ENCODE results near the gene MRGPRF.

Gene MRGPRF

DNA sequence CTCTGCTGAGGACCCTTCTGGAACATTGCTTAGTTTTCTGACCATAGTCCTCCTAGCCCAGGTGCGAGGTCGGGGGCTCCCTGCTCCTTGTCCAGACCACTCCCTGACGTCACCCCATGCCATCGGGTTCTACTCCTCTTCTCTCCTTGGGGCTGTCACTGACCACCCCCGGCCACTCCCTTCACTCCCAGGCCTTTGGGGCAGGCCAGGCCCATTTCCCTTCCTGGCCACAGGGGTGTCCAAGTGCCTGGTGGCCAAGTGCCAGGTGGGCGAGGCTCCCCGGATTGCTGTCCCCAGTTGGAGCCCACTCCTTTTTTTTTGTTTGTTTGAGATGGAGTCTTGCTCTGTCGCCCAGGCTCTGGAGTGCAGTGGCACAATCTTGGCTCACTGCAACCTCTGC is 51.8 kb downstream of the MRGPRF start:
- DNase-seq, result no peak

- DNase-seq, result no peak
These were observed 52.6 kb downstream of the MRGPRF start for GRCh38 chr11:68960294-68961071.

GRCh38 chr11:68959465-68960293 is 53.4 kb downstream of the MRGPRF start:
- no peak for DNase-seq

GRCh38 chr11:68958211-68958610 is 54.8 kb downstream of the MRGPRF start:
- no peak for DNase-seq

- DNase-seq, result no peak
These were observed 56.3 kb downstream of the MRGPRF start for GRCh38 chr11:68956547-68957254.

DNA sequence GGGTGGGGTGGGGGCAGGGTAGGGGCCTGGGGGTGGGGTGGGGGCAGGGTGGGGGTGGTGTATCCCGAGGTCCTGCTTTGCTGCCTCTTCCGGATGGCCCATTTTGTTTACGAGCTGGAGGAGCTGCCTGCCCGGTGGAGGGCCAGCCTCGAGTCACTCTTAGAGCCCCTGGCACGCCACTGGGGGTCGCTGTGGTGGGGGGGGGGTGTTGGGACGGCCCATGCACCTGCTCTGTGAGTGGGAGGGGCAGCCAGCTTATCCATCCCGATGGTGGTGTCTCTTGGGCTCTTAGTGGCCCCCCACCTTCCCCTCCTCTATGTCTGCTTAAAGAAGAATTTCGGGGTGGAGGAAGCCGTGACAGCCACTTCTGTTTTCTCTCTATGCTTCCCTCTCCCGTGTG is 56.9 kb downstream of the MRGPRF start:
- no peak for DNase-seq

GRCh38 chr11:68955607-68955958 is 57.5 kb downstream of the MRGPRF start:
- no peak for DNase-seq

DNA sequence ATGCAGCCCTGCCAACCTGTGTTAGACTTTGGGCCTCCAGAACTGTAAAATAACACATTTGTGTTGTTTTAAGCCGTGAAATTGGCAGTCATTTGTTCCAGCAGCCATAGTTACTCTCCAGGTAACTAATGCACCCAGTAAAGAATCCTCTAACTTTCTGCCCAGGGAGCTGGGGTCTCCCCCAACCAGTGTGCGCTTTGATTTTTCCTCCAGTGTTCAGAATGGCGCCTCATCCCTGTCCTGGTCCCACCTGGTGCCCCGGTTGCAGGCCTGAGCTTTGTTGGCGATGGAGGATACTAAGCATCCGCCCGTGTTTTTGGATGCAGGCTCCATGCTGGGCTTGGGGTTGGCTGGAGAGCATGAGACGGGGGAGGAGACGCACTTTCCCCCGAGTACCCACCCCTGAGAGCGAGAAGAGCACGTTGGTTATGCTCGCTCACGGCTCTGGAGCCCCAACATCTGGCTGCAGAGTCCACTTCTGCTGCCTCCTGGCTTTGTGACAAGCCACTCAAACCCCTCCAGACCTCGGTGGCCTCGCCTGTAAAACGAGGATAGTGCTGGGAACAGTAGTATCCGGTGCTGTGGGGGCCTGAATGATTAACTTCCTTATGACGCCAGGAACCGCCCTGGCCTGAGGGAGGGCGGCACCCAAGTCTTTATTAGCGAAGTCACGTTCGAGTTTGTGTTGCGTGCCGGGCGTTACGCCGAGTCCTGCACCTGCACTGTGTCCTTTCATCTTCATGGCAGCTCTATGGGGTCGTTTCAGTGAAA is 58.0 kb downstream of the MRGPRF start:
- no peak for DNase-seq

All from stimulated activated CD4-positive, alpha-beta T cell treated with anti-CD3 and anti-CD28 coated beads, Interleukin-4, amount 100 ng/mL, for 4 hours (primary cell).